ENCODE data around the gene WWOX. TPM values are rescaled to one million over a fixed set of nuclear protein-coding genes. Genes with fewer than 3 reads are reported as not detected.

WWOX gene
- total RNA-seq, 1 experiment from 2014 or later: 15.6 TPM

DNA sequence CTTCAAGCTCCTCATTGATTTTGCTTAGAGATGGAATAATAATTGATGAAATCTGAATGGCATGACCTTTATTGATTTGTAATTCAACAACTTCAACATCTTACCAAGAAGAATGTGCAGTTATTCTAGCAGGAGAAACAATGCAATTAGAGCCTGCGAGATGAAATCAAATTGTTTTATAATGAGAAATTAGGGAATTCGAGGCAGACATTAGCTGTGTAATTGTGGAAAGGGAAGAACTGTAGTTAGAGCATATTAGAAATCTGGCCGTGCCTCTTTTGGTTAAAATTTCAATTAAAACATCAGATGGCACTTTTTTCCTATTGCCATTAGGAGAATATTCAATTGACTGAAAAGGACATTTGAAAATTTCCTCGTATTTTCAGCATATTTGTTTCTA lies 325.8 kb downstream of the WWOX start:
- Histone ChIP-seq H2BK20ac (ENCODE audit: low read depth, low read length, poor library complexity, severe bottlenecking) (no peak overlapping the region), H4K20me1 (ENCODE audit: control insufficient read depth, insufficient read depth, insufficient read length) (no peaks in the 10 kb centered on the region), H3K4ac (ENCODE audit: low read depth, low read length) (no peak overlapping the region), H2BK120ac (ENCODE audit: low read depth, low read length, poor library complexity, severe bottlenecking) (no peak overlapping the region), H3K14ac (ENCODE audit: insufficient read depth, low read length) (no peak overlapping the region), H2AFZ (ENCODE audit: low read length) (no peak overlapping the region), H3K9me3 (ENCODE audit: control insufficient read depth, low read depth, low read length) (no peaks in the 10 kb centered on the region), H3K18ac (ENCODE audit: insufficient read length, low read depth, low read length) (no peak overlapping the region), H4K5ac (ENCODE audit: insufficient read length, low read depth, low read length) (no peak overlapping the region), H3K27ac (ENCODE audit: insufficient read length, low read depth, low read length) (no peak overlapping the region), H3K4me2 (ENCODE audit: insufficient read depth, insufficient read length, low read length) (no peak overlapping the region), H3K4me1 (ENCODE audit: insufficient read depth, low read length) (no peaks in the 10 kb centered on the region; the same call in 1 of the 2 replicates), H4K8ac (replicated peaks; ENCODE audit: insufficient read length, low read depth, low read length) (no peak overlapping the region), H3K56ac (ENCODE audit: insufficient read length, low read depth, low read length) (no peak overlapping the region), H3K9ac (ENCODE audit: extremely low read depth, insufficient read length, low read length) (no peak overlapping the region), H3K79me2 (ENCODE audit: insufficient read depth, low read length) (no peaks in the 10 kb centered on the region), H3K79me1 (ENCODE audit: insufficient read depth, low read depth, low read length, poor library complexity, severe bottlenecking) (no peaks in the 10 kb centered on the region), H3K23me2 (ENCODE audit: insufficient read length, low read depth, low read length, poor library complexity, severe bottlenecking) (no peaks in the 10 kb centered on the region), H2BK5ac (ENCODE audit: insufficient read length, low read length) (no peak overlapping the region), H2BK12ac (ENCODE audit: insufficient read length, low read depth, low read length) (no peak overlapping the region), H4K91ac (ENCODE audit: insufficient read length, low read depth, low read length) (no peak overlapping the region), H3T11ph (ENCODE audit: low read length) (no peak overlapping the region), H3K27me3 (ENCODE audit: insufficient read depth, low read length) (no peaks in the 10 kb centered on the region), H2BK15ac (ENCODE audit: low read depth, low read length) (no peak overlapping the region), H3K23ac (ENCODE audit: insufficient read length, low read depth, low read length) (no peak overlapping the region), H2AK5ac (ENCODE audit: insufficient read length, low read length) (no peak overlapping the region)
- H3K36me3 Mint-ChIP-seq (ENCODE audit: insufficient read depth in 1 of 3, low read depth in 3 of 3): no peaks in the 10 kb centered on the region; a peak in 1 of 7 replicates
- H3K4me1 Mint-ChIP-seq: peaks cover 8 to 11% of the 10 kb centered on the region in 2 experiments
- no peak overlapping the region for H3K4me3 Mint-ChIP-seq
- WGBS (ENCODE audit: extremely low coverage, insufficient read length, low lambda C conversion rate): no CpG with 5 or more reads among the region's 4 CpGs
- no peak for DNase-seq
- TF ChIP-seq, protein P1, sequence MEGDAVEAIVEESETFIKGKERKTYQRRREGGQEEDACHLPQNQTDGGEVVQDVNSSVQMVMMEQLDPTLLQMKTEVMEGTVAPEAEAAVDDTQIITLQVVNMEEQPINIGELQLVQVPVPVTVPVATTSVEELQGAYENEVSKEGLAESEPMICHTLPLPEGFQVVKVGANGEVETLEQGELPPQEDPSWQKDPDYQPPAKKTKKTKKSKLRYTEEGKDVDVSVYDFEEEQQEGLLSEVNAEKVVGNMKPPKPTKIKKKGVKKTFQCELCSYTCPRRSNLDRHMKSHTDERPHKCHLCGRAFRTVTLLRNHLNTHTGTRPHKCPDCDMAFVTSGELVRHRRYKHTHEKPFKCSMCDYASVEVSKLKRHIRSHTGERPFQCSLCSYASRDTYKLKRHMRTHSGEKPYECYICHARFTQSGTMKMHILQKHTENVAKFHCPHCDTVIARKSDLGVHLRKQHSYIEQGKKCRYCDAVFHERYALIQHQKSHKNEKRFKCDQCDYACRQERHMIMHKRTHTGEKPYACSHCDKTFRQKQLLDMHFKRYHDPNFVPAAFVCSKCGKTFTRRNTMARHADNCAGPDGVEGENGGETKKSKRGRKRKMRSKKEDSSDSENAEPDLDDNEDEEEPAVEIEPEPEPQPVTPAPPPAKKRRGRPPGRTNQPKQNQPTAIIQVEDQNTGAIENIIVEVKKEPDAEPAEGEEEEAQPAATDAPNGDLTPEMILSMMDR (conservative IDR thresholded peaks at IDR 0.05): no peak
- no peaks in the 10 kb centered on the region for H3K27me3 Mint-ChIP-seq (ENCODE audit: low read depth)
- H3K9me3 Mint-ChIP-seq: no peaks in the 10 kb centered on the region
- no peak overlapping the region for H3K27ac Mint-ChIP-seq
